Type B pancreatic cell (in vitro differentiated cells): ENCODE results near the gene ESRRG. TPM values are rescaled to one million over a fixed set of nuclear protein-coding genes. Genes with fewer than 3 reads are reported as not detected.

Source experiments
- DNase-seq: peaks from one replicate; pipeline ENCODE4 v3.0.0; 2021; ENCODE audit warnings: mixed read lengths; ENCODE audit not compliant: unreplicated experiment; ENCODE audit errors: extremely low spot score
- H3K27ac Mint-ChIP-seq: 2 replicates; pipeline ENCODE4 v1.8.0; 2021; ENCODE audit warnings: mild to moderate bottlenecking, mixed read lengths
- H3K27me3 Mint-ChIP-seq: 2 replicates; pipeline ENCODE4 v1.8.0; 2021; ENCODE audit warnings: mixed read lengths
- H3K36me3 Mint-ChIP-seq: 2 replicates; pipeline ENCODE4 v1.8.0; 2021; ENCODE audit warnings: mixed read lengths
- H3K4me1 Mint-ChIP-seq: one replicate; pipeline ENCODE4 v1.8.0; 2021; ENCODE audit warnings: mixed read lengths; ENCODE audit not compliant: unreplicated experiment
- H3K4me3 Mint-ChIP-seq: 2 replicates; pipeline ENCODE4 v1.8.0; 2021; ENCODE audit warnings: mild to moderate bottlenecking, mixed read lengths
- H3K9me3 Mint-ChIP-seq: 2 replicates; pipeline ENCODE4 v1.8.0; 2021; ENCODE audit warnings: mixed read lengths
- CTCF ChIP-seq: fragments of 200-600 bp; sonication (generic); conservative IDR thresholded peaks from 2 replicates; pipeline ENCODE4 v1.5.0; 2021; ENCODE audit warnings: antibody characterized with exemption, mild to moderate bottlenecking
- total RNA-seq: library from RNA; stranded (reverse); gene quantifications from 2 replicates; pipeline ENCODE4 v1.2.1, GENCODE V29; 2021; ENCODE audit warnings: low replicate concordance

Gene ESRRG
- total RNA-seq, 1 donor from 2014 or later = 26.2 TPM

GRCh38 chr1:216604771-216605170 is 118.5 kb downstream of the ESRRG start:
- no peaks in the 10 kb centered on the region for H3K27me3 Mint-ChIP-seq
- peak overlapping the region; percentile 11 for H3K27ac Mint-ChIP-seq
- H3K36me3 Mint-ChIP-seq = no peaks in the 10 kb centered on the region
- peaks cover 22% of the 10 kb centered on the region for H3K4me1 Mint-ChIP-seq
- no peak overlapping the region for H3K4me3 Mint-ChIP-seq
- H3K9me3 Mint-ChIP-seq = no peaks in the 10 kb centered on the region
- no peak for DNase-seq
- TF ChIP-seq CTCF = no peak

- DNase-seq = peak; percentile 74
- peak overlapping the region; percentile 94 for H3K4me3 Mint-ChIP-seq
- peak overlapping the region; percentile 95 for H3K27ac Mint-ChIP-seq
- TF ChIP-seq CTCF = peak; percentile 71
- no peaks in the 10 kb centered on the region for H3K36me3 Mint-ChIP-seq
- H3K4me1 Mint-ChIP-seq = peaks cover 26% of the 10 kb centered on the region
- no peaks in the 10 kb centered on the region for H3K27me3 Mint-ChIP-seq
- no peaks in the 10 kb centered on the region for H3K9me3 Mint-ChIP-seq
Measured at GRCh38 chr1:216600730-216601609, 122.3 kb downstream of the ESRRG start.

GRCh38 chr1:216599851-216600250 is 123.4 kb downstream of the ESRRG start:
- Mint-ChIP-seq H3K36me3 (no peaks in the 10 kb centered on the region), H3K4me1 (peaks cover 22% of the 10 kb centered on the region), H3K4me3 (peak overlapping the region; percentile 94), H3K27ac (peak overlapping the region; percentile 95), H3K9me3 (no peaks in the 10 kb centered on the region), H3K27me3 (no peaks in the 10 kb centered on the region)
- no peak for DNase-seq
- TF ChIP-seq CTCF = no peak

- no peak for DNase-seq
Measured at GRCh38 chr1:216598448-216598847, 124.8 kb downstream of the ESRRG start.

GRCh38 chr1:216596281-216596862 is 126.9 kb downstream of the ESRRG start:
- H3K9me3 Mint-ChIP-seq = no peaks in the 10 kb centered on the region
- H3K36me3 Mint-ChIP-seq = no peaks in the 10 kb centered on the region
- H3K27me3 Mint-ChIP-seq = no peaks in the 10 kb centered on the region
- no peak for DNase-seq
- no peak overlapping the region for H3K4me3 Mint-ChIP-seq
- peaks cover 19% of the 10 kb centered on the region for H3K4me1 Mint-ChIP-seq
- no peak overlapping the region for H3K27ac Mint-ChIP-seq
- no peak for TF ChIP-seq CTCF

More at GRCh38 chr1:216598448-216598847, 124.8 kb downstream of the ESRRG start:
- Mint-ChIP-seq H3K36me3 (no peaks in the 10 kb centered on the region), H3K4me1 (peaks cover 21% of the 10 kb centered on the region), H3K27ac (no peak overlapping the region), H3K27me3 (no peaks in the 10 kb centered on the region), H3K9me3 (no peaks in the 10 kb centered on the region), H3K4me3 (no peak overlapping the region)
- no peak for TF ChIP-seq CTCF
